Measurements from ENCODE around the gene B3GLCT. TPM values are rescaled to one million over a fixed set of nuclear protein-coding genes. Genes with fewer than 3 reads are reported as not detected.
"Not testable (repeated sequence)": the region's sequence is repeated elsewhere in the genome, so short reads cannot be mapped to it uniquely, and the experiment has no call there.

Gene B3GLCT
- total RNA-seq, 1 donor from 2014 or later: 27.2 TPM

- Mint-ChIP-seq H3K36me3 (peaks cover 26% of the 10 kb centered on the region), H3K27me3 (ENCODE audit: low read depth) (no peaks in the 10 kb centered on the region), H3K9me3 (peaks cover 10% of the 10 kb centered on the region), H3K4me3 (no peak overlapping the region), H3K4me1 (peaks cover 28% of the 10 kb centered on the region), H3K27ac (no peak overlapping the region)
- no peak for DNase-seq (ENCODE audit: low spot score in 2 of 2, unreplicated experiment in 2 of 2)
- no peak for TF ChIP-seq CTCF (IDR thresholded peaks at IDR 0.05; ENCODE audit: unreplicated experiment)
Observed at GRCh38 chr13:31214435-31214834, 14.7 kb downstream of the B3GLCT start.

GRCh38 chr13:31216916-31217315 lies 17.1 kb downstream of the B3GLCT start:
- H3K27me3 Mint-ChIP-seq (ENCODE audit: low read depth); H3K9me3 Mint-ChIP-seq; H3K4me3 Mint-ChIP-seq; DNase-seq (ENCODE audit: low spot score in 2 of 2, unreplicated experiment in 2 of 2); H3K27ac Mint-ChIP-seq: not testable (repeated sequence)
- Mint-ChIP-seq H3K36me3 (peaks cover 28% of the 10 kb centered on the region), H3K4me1 (peaks cover 22% of the 10 kb centered on the region)

- Mint-ChIP-seq H3K4me1 (peaks cover 12% of the 10 kb centered on the region), H3K9me3 (peaks cover 10% of the 10 kb centered on the region), H3K27me3 (ENCODE audit: low read depth) (no peaks in the 10 kb centered on the region), H3K27ac (no peak overlapping the region), H3K4me3 (no peak overlapping the region), H3K36me3 (peaks cover 28% of the 10 kb centered on the region)
- TF ChIP-seq CTCF (IDR thresholded peaks at IDR 0.05; ENCODE audit: unreplicated experiment): no peak
- no peak for DNase-seq (ENCODE audit: low spot score in 2 of 2, unreplicated experiment in 2 of 2)
Observed at GRCh38 chr13:31219909-31220598, 20.3 kb downstream of the B3GLCT start.

GRCh38 chr13:31221057-31221456 lies 21.3 kb downstream of the B3GLCT start:
- no peak overlapping the region for H3K4me3 Mint-ChIP-seq
- DNase-seq (ENCODE audit: low spot score in 2 of 2, unreplicated experiment in 2 of 2): no peak
- H3K27ac Mint-ChIP-seq: no peak overlapping the region
- no peaks in the 10 kb centered on the region for H3K27me3 Mint-ChIP-seq (ENCODE audit: low read depth)
- H3K36me3 Mint-ChIP-seq: peaks cover 26% of the 10 kb centered on the region
- no peak for TF ChIP-seq CTCF (IDR thresholded peaks at IDR 0.05; ENCODE audit: unreplicated experiment)
- H3K9me3 Mint-ChIP-seq: peaks cover 10% of the 10 kb centered on the region
- peaks cover 12% of the 10 kb centered on the region for H3K4me1 Mint-ChIP-seq

- no peak for DNase-seq (ENCODE audit: low spot score in 2 of 2, unreplicated experiment in 2 of 2)
- no peak overlapping the region for H3K27ac Mint-ChIP-seq
- H3K9me3 Mint-ChIP-seq: no peaks in the 10 kb centered on the region
- H3K4me3 Mint-ChIP-seq: no peak overlapping the region
- H3K36me3 Mint-ChIP-seq: peaks cover 9% of the 10 kb centered on the region
- peaks cover 14% of the 10 kb centered on the region for H3K4me1 Mint-ChIP-seq
- no peaks in the 10 kb centered on the region for H3K27me3 Mint-ChIP-seq (ENCODE audit: low read depth)
- TF ChIP-seq CTCF (IDR thresholded peaks at IDR 0.05; ENCODE audit: unreplicated experiment): no peak
Observed at GRCh38 chr13:31223215-31223614, 23.4 kb downstream of the B3GLCT start.

GRCh38 chr13:31223640-31224039 lies 23.9 kb downstream of the B3GLCT start:
- Mint-ChIP-seq H3K4me1 (peaks cover 14% of the 10 kb centered on the region), H3K27ac (no peak overlapping the region), H3K9me3 (no peaks in the 10 kb centered on the region), H3K4me3 (no peak overlapping the region), H3K27me3 (ENCODE audit: low read depth) (no peaks in the 10 kb centered on the region), H3K36me3 (peaks cover 6% of the 10 kb centered on the region)
- DNase-seq (ENCODE audit: low spot score in 2 of 2, unreplicated experiment in 2 of 2): no peak
- TF ChIP-seq CTCF (IDR thresholded peaks at IDR 0.05; ENCODE audit: unreplicated experiment): no peak

Data from mesothelial cell of epicardium (in vitro differentiated cells).